NCI-H748 (cell line): ENCODE results near the gene ANKRD11.
"Not testable (repeated sequence)": the region's sequence is repeated elsewhere in the genome, so short reads cannot be mapped to it uniquely, and the experiment has no call there.

Source experiments
- DNase-seq: peaks from one replicate; lab custom pipeline; 2025; ENCODE audit not compliant: unreplicated experiment; lab: John Stamatoyannopoulos, UW

ANKRD11 gene

GRCh38 chr16:89369266-89369895, 121.0 kb downstream of the ANKRD11 start:
- DNase-seq, result no peak

DNA sequence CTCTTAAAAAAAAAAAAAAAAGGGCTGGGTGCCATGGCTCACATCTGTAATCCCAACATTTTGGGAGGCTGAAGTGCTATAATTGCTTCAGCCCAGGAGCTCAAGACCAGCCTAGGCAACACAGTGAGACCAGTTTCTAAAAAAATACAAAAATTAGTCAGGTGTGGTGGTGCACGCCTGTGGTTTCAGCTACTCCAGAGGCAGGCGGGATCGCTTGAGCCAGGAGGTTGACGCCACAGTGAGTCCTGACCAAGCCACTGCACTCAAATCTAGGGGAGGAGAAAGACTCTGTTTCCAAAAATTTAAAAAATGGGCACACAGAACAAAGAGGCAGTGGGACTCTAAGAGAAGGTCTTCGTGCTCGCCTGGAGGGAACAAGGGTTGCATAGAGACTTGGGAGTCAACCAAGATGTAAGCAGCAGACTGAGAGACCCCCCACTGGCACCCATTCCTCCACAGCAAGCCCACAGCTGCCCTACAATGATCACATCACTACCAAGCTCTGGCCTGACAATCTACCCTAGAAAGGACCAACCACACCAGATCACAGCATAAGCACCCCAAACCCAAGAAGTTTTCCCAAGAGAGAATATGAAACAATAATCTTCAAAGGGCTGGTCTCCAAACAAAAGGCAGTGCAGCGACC, 121.6 kb downstream of the ANKRD11 start:
- DNase-seq, result no peak

GRCh38 chr16:89367538-89367915, 122.8 kb downstream of the ANKRD11 start:
- DNase-seq, result no peak

GRCh38 chr16:89366561-89367537, 123.5 kb downstream of the ANKRD11 start:
- DNase-seq, result no peak

GRCh38 chr16:89365996-89366395, 124.4 kb downstream of the ANKRD11 start:
- no peak for DNase-seq

DNA sequence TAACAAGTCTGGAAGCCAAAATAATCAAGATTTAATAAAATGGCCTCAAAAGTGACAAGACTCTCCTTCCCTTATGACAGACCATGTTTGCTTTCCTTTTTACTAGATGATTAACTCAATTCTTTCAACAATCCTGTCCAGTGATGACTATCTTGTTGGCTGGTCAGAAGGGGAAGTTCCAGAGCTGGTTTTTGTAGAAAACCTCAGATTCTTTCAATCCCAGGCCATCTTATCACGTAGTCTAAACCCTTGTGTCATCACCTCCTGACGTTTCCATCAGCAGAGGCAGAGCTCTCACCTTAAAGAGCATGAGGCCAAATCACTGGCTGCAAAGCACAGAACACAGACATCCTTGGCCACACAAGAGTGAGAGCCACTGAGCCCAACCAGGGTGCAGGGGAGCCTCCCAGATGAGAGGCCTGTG, 125.3 kb downstream of the ANKRD11 start:
- DNase-seq, result no peak

- DNase-seq, result no peak
Observed at GRCh38 chr16:89364606-89365005, 125.8 kb downstream of the ANKRD11 start.

DNA sequence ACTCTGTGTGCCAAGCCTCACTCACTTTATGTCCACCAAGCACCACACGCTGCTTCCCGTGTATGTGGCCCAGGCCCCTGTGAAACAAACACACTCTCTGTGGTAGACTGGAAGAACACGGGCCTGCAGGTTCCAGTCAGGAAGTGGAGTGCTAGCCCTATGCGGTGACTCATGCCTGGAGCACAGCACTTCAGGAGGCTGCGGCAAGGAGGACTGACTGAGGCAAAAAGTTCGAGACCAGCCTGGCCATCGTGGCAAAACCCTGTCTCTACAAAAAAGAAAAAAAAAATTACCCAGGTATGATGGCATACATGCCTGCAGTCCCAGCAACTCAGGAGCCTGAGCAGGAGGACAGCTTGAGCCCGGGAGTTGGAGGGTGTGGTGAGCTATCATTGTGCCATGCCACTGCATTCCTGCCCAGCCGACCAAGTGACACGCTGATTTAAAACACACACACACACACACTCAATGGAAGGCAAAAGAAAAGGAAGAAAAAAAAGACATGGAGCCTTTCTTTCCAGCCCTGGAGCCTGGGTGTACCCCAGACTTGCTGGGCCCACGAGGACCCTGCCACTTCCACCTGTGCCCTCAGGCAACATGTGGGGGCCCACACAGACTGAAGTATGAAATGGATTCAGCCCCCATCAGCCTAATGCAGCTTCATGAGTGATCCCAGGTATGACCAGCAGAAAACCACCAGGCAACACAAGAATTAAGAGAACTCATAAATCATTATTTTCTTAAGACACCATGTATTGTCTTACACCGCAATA, 126.6 kb downstream of the ANKRD11 start:
- DNase-seq, result no peak

GRCh38 chr16:89362540-89363223, 127.7 kb downstream of the ANKRD11 start:
- not testable (repeated sequence) for DNase-seq

- no peak for DNase-seq
Observed at GRCh38 chr16:89361751-89362539, 128.4 kb downstream of the ANKRD11 start.

GRCh38 chr16:89360760-89361435, 129.5 kb downstream of the ANKRD11 start:
- no peak for DNase-seq

DNA sequence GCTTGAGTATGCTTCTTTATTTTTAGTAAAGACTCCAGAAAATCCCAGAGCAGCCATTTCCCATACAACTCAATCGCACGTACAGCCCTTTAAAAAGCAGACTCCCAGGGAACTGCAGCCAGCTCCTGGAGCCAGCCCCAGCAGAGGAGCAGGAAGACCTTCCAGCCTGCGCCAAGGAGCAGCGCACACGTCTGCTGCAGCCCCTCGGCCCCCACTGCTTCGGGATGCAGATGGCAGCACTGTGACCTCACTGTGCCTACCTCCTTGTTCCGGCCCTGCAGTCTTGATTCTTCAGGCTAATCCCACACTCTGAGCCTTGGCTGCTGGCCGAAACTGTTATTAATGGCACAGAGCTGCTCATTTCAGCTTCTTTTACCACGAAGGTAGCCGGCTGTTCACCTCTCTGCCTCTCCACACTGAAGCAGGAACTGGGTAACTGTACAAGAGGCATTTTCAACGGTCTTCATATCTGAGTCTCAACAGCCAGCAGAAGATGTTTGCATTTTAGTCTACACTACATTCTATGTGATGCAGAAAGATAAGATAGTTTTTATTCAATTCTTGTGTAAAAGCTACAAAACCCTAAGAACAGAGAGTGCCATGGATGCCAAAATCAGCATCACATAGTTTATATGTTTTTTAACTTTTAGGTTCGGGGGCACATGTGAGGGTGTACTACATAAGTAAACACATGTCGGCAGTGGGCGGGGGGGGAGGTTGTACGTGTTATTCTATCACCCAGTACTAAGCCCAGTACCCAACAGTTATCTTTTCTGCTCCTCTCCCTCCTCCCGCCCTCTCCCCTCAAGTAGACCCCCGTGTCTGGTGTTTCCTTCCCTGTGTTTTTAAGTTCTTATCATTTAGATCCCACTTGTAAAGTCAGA, 130.9 kb downstream of the ANKRD11 start:
- DNase-seq, result no peak

DNA sequence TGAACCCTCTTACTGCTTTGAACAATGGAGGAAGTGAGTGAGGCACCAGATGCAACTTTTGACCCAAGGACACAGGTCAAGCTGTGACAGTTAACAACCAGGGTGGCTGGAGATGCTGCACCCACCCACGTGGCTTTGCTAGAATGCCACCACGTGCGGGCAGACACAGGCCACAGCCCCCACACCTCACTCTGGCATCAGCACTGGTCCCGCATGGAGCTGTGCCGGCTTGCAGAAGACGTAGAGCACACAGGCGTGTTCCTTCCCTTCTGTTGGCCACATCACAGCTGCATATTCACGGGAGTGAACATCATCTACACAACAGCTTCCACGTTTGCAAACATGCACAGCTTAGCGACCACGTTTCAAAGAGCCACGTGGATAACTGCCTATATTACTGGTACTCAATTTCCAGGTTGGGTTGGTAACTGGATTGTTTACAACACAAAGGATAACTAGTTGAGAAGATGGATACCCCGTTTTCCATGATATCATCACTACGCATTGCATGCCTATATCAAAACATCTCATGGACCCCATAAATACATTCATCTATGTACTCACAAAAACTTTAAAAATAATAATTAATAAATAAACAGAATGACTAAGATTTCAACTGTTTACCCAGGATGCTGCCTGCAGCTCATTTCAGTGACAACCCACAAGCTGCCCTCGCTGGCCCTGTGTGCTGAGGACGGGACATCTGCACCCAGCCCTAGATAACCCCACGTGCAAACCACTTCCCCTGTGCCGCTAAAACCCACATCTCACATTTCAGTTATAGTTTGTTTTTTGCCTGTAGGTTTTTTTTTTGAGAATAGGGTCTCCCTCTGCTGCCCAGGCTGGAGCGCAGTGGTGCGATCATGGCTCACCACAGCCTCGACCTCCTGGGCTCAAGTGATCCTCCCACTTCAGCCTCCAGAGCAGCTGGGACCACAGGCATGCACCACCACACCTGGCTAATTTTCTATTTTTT, 132.0 kb downstream of the ANKRD11 start:
- no peak for DNase-seq

- DNase-seq, result no peak
Observed at GRCh38 chr16:89357055-89357816, 133.1 kb downstream of the ANKRD11 start.

DNA sequence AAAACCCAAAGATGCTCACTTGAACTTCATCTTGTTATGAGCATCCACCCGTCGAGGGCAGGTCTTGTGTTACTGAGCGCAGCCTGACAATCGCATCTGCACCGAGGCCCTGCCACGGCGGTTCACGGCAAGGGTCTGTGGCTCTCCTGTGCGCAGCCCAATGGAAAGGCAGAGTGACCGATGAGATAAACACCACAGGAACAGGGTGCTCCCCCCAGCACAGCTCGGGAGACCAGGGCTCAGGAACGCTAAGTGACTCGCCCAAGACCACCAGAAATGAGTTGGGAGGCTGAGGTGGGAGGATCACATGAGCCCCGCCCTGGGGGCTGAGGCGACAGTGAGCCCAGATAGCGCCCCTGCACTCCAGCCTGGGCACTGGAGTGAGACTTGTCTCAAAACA, 134.7 kb downstream of the ANKRD11 start:
- no peak for DNase-seq

DNA sequence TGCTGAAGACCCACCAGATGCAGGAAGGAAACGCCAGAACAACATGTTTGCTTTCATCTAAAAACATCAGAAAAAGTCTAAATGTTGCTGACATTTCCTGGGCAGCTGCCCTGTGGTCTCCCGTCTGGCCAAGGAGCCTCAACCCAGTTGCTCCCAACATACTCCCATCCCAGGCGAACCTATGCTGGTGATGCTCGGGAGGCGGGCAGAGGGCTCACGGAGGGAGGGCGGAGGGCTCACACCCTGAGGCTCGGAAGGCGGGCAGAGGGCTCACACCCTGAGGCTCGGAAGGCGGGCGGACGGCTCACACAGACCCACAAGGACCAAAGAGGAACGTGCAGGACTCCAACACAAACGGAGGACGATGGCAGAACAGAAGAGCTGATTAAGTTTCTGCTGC, 135.4 kb downstream of the ANKRD11 start:
- DNase-seq, result no peak
